HG03354 (cell line): Measurements from ENCODE around the gene FERD3L.
A peak's percentile ranks its signal among the peaks of the same experiment; 100 is the strongest.

ENCODE experiments used
- ATAC-seq: cut with Tn5 transposase; IDR thresholded peaks from one replicate; pipeline ENCODE4 v1.9.1; 2021; ENCODE audit warnings: mild to moderate bottlenecking; ENCODE audit not compliant: unreplicated experiment, poor library complexity, severe bottlenecking

The FERD3L gene

GRCh38 chr7:19117870-19118608, 27.2 kb downstream of the FERD3L start:
- peak; percentile 17 for ATAC-seq

GRCh38 chr7:19117091-19117869, 27.9 kb downstream of the FERD3L start, which contains the start of gene TWIST1:
Gene TWIST1 (minus strand): TSS chr7:19117636. CDS start chr7:19117321, 315 bp downstream.
- ATAC-seq, result peak; percentile 47

- peak; percentile 37 for ATAC-seq
Measured at GRCh38 chr7:19116121-19117090, 28.8 kb downstream of the FERD3L start.

- no peak for ATAC-seq
Measured at GRCh38 chr7:19114551-19114855, 30.7 kb downstream of the FERD3L start.

- ATAC-seq, result no peak
Measured at GRCh38 chr7:19113855-19114550, 31.2 kb downstream of the FERD3L start.

GRCh38 chr7:19113002-19113350, 32.2 kb downstream of the FERD3L start:
- no peak for ATAC-seq

GRCh38 chr7:19112274-19113001, 32.8 kb downstream of the FERD3L start:
- ATAC-seq, result no peak

- ATAC-seq, result no peak
Measured at GRCh38 chr7:19111474-19112273, 33.5 kb downstream of the FERD3L start.

GRCh38 chr7:19110776-19111175, 34.4 kb downstream of the FERD3L start:
- no peak for ATAC-seq

GRCh38 chr7:19110026-19110730, 35.0 kb downstream of the FERD3L start:
- no peak for ATAC-seq

- ATAC-seq, result no peak
Measured at GRCh38 chr7:19109000-19109946, 35.9 kb downstream of the FERD3L start.

- ATAC-seq, result no peak
Measured at GRCh38 chr7:19107356-19108146, 37.7 kb downstream of the FERD3L start.

- ATAC-seq, result no peak
Measured at GRCh38 chr7:19107081-19107355, 38.2 kb downstream of the FERD3L start.

GRCh38 chr7:19106241-19107080, 38.8 kb downstream of the FERD3L start:
- no peak for ATAC-seq

- no peak for ATAC-seq
Measured at GRCh38 chr7:19105546-19105945, 39.7 kb downstream of the FERD3L start.
